ENCODE results near the gene COX18. TPM values are rescaled to one million over a fixed set of nuclear protein-coding genes. Genes with fewer than 3 reads are reported as not detected.

COX18 gene
- total and polyA plus RNA-seq, 4 donors: 17.4 to 24.0 (median 20.3) TPM

DNA sequence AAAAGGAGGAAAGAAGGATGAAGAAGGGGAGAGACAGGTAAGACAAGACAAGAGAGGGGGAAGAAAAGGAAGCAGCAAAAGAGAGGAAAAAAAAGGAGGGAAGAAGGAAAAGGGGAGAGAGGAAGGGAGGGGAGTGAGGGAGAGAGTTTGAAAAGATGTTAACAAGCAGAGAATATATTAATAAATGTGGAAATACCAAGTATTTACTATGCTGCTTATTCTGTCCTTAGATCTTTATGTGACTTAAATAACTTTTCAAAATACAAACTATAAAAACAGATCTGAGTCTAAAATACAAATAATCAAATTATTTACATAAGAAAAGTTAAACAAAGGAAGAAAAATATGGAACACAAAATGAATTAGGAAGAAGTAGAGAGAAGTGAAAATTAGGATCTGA, 18.4 kb upstream of the COX18 start:
- H3K4me1 ChIP-seq (ENCODE audit: control insufficient read depth, insufficient read depth, low read length): no peaks in the 10 kb centered on the region
- no peak overlapping the region for H3K4me3 ChIP-seq (ENCODE audit: low read depth, low read length)
- no peak for DNase-seq (ENCODE audit: low read depth in 4 of 6, low spot score in 6 of 6)
- H3K9me3 ChIP-seq (ENCODE audit: control insufficient read depth, insufficient read depth, low read length): no peaks in the 10 kb centered on the region
- H3K36me3 ChIP-seq (ENCODE audit: control insufficient read depth, insufficient read depth, low read length): peaks cover 33% of the 10 kb centered on the region
- H3K27me3 ChIP-seq (ENCODE audit: control insufficient read depth, insufficient read depth, low read length): no peaks in the 10 kb centered on the region
- no peak overlapping the region for H3K27ac ChIP-seq (ENCODE audit: low read depth, low read length)

DNA sequence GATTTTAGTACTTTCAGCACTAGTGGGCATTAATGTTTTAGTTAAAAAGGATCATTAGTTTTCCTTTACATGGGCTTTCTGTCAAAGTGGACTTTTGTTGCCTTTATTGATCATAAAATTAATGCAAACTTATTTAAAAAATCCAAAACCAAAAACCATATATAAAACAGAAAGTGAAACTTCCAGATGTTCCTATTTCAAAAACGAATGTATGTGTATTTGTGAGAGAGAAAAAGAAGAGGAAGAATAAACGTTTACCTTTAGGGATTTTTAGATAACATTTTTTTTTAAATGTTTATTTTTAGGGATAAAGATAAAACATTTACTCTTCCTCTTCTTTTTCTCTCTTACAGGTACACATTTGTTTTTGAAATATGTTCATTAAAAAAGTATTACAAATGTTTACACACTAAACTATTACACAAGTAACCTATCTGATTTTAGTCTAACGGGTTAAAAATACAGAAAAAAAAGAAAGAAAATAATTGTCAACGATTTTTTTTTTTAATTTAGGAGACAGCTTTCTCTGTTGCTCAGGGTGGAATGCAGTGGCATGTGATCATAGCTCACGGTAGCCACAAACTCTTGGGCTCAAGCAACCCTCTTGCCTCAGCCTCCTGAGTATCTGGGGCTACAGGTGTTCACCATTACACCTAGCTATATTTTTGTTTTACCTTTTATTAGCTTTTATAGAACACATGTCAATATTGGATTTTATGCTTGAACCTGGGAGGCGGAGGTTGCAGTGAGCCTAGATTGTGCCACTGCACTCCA, 16.8 kb upstream of the COX18 start:
- peaks cover 31% of the 10 kb centered on the region for H3K36me3 ChIP-seq (ENCODE audit: control insufficient read depth, insufficient read depth, low read length)
- no peaks in the 10 kb centered on the region for H3K4me1 ChIP-seq (ENCODE audit: control insufficient read depth, insufficient read depth, low read length)
- no peaks in the 10 kb centered on the region for H3K27me3 ChIP-seq (ENCODE audit: control insufficient read depth, insufficient read depth, low read length)
- WGBS (ENCODE audit: insufficient coverage): no CpG with 5 or more reads among the region's 6 CpGs
- H3K4me3 ChIP-seq (ENCODE audit: low read depth, low read length): no peak overlapping the region
- DNase-seq (ENCODE audit: low read depth in 4 of 6, low spot score in 6 of 6): no peak
- H3K27ac ChIP-seq (ENCODE audit: low read depth, low read length): no peak overlapping the region
- no peaks in the 10 kb centered on the region for H3K9me3 ChIP-seq (ENCODE audit: control insufficient read depth, insufficient read depth, low read length)

DNA sequence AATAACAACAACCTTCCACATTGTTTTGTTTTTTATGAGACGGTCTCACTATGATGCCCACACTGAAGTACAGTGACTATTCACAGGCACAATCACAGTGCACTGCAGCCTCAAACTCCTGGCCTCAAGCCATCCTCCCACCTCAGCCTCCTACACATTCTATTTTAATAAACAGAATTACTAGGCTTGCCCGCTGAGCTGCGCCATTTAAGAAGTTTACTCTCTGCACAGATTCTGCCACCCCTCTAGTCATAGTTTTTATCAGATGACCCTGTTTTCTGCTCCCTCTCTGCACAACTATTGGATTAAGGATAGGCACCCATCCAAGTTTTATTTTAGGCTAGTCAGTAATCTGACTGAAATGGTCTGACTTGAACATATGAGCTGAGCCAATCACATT, 11.3 kb upstream of the COX18 start:
- WGBS (ENCODE audit: insufficient coverage): 93% methylated on average over 3 of the region's 3 CpGs

DNA sequence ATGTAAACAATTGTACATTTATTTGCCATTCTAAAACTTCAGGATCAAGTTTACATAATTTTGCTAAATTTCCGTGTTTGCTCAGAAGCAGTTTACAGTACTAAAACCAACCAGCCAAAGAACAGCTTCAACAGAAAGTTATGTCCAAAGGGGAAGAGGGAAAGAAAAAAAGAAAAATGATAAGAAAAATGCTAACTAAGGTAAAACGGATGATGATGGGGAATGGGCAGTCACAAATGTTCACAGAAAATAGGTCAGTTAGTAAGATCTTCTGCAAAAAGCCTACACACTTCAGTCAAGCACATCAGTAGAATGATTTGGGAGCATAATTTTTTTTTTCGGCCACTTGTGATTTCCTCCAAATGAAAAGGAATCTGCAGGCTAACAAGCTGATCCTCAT, 6.3 kb upstream of the COX18 start:
- 94% methylated on average over 2 of the region's 3 CpGs for WGBS (ENCODE audit: insufficient coverage)
- Histone ChIP-seq H3K27ac (ENCODE audit: low read depth, low read length) (no peak overlapping the region), H3K4me1 (ENCODE audit: control insufficient read depth, insufficient read depth, low read length) (no peaks in the 10 kb centered on the region), H3K36me3 (ENCODE audit: control insufficient read depth, insufficient read depth, low read length) (peaks cover 12% of the 10 kb centered on the region), H3K4me3 (ENCODE audit: low read depth, low read length) (no peak overlapping the region), H3K9me3 (ENCODE audit: control insufficient read depth, insufficient read depth, low read length) (no peaks in the 10 kb centered on the region), H3K27me3 (ENCODE audit: control insufficient read depth, insufficient read depth, low read length) (no peaks in the 10 kb centered on the region)
- DNase-seq (ENCODE audit: low read depth in 4 of 6, low spot score in 6 of 6): no peak

More for the DNA sequence above, 11.3 kb upstream of the COX18 start:
- no peaks in the 10 kb centered on the region for H3K9me3 ChIP-seq (ENCODE audit: control insufficient read depth, insufficient read depth, low read length)
- H3K4me3 ChIP-seq (ENCODE audit: low read depth, low read length): no peak overlapping the region
- DNase-seq (ENCODE audit: low read depth in 4 of 6, low spot score in 6 of 6): no peak
- no peaks in the 10 kb centered on the region for H3K4me1 ChIP-seq (ENCODE audit: control insufficient read depth, insufficient read depth, low read length)
- no peaks in the 10 kb centered on the region for H3K27me3 ChIP-seq (ENCODE audit: control insufficient read depth, insufficient read depth, low read length)
- no peak overlapping the region for H3K27ac ChIP-seq (ENCODE audit: low read depth, low read length)
- peaks cover 28% of the 10 kb centered on the region for H3K36me3 ChIP-seq (ENCODE audit: control insufficient read depth, insufficient read depth, low read length)

DNA sequence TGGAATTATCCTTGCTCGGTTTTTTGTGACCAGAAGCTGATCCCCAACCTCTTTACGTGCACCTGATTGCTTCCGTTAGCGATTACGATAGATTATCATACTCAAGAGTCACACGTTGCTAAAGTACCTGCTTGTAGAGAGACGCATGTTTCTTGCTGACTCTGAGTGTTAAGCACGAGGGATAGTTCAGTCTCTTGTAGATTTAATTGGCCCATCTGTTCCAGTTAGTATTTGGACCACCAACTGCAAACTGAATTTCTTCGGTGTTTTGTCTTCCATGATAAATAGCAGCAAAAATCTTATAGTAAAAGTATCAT, 516 bp upstream of the COX18 start:
- no peaks in the 10 kb centered on the region for H3K36me3 ChIP-seq (ENCODE audit: control insufficient read depth, insufficient read depth, low read length)
- H3K27me3 ChIP-seq (ENCODE audit: control insufficient read depth, insufficient read depth, low read length): no peaks in the 10 kb centered on the region
- peak overlapping the region; percentile 99 for H3K27ac ChIP-seq (ENCODE audit: low read depth, low read length)
- H3K4me1 ChIP-seq (ENCODE audit: control insufficient read depth, insufficient read depth, low read length): peaks cover 5% of the 10 kb centered on the region
- no peaks in the 10 kb centered on the region for H3K9me3 ChIP-seq (ENCODE audit: control insufficient read depth, insufficient read depth, low read length)
- H3K4me3 ChIP-seq (ENCODE audit: low read depth, low read length): peak overlapping the region; percentile 96
- WGBS (ENCODE audit: insufficient coverage): no CpG with 5 or more reads among the region's 9 CpGs
- DNase-seq (ENCODE audit: low read depth in 4 of 6, low spot score in 6 of 6): no peak

DNA sequence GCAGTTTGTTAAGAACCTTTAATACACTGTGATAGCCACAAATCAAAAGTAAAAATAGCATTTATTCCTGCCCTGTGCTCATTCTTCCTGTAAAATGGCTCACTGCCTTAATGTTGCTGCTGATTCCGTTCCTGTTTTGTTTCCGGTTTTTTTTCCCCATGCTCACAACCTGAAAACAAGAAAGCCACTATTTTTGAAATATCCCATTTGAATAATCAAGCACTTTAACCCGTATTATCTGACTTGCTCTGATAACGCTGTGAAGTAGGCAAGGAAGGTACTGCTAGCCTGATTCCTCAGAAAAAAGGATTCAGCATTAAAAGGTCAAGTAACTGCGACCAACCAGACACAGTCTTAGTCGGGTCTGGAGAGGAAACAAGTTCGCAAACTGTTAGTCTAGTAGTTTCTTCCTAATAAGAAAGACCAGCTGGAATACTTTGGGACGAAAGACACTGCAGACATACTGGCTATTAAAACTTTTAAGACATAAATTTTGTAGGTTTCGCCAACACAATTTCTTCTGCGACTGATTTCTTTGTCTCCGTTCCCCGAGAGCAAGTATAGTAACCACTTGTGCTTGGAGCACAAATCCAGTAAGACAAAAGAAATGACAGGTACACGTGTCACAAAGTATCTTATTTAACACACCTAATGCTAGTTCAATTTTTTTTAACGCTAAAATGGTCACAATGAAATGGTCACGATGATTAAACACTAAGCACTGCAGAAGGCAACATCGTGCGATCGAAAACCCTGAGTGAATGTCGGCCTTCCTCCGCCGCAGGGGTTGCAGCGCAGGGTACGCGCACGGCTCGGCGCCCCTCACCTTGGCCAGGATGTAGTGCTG, 802 bp downstream of the COX18 start:
- Histone ChIP-seq H3K27me3 (ENCODE audit: control insufficient read depth, insufficient read depth, low read length) (no peaks in the 10 kb centered on the region), H3K36me3 (ENCODE audit: control insufficient read depth, insufficient read depth, low read length) (no peaks in the 10 kb centered on the region), H3K4me1 (ENCODE audit: control insufficient read depth, insufficient read depth, low read length) (peaks cover 5% of the 10 kb centered on the region), H3K9me3 (ENCODE audit: control insufficient read depth, insufficient read depth, low read length) (no peaks in the 10 kb centered on the region), H3K4me3 (ENCODE audit: low read depth, low read length) (peak overlapping the region; percentile 96), H3K27ac (ENCODE audit: low read depth, low read length) (peak overlapping the region; percentile 99)
- peak in 5 of 6 donors; percentile 1 to 56 (median 30) for DNase-seq (ENCODE audit: low read depth in 4 of 6, low spot score in 6 of 6)
- WGBS (ENCODE audit: insufficient coverage): 0% methylated on average over 21 of the region's 27 CpGs

DNA sequence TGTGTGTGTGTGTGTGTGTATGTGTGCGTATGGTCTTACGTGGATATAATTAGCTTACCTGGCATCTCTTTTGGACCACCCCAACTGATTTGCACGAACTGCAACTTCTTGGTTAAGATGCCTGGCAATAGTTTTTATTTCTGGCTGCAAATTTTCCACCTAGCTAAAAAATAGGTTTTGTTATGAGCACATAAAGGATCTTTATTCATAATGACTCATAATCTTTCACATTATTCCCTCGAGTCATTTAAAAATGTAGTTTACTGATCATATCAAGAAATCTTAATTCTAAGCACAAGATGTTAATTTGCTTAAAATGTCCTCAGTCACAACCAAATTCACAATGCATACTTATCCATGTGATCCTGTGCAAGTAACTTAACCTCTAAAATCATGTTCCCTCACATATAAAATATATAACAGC, 1.5 kb downstream of the COX18 start:
- DNase-seq (ENCODE audit: low read depth in 4 of 6, low spot score in 6 of 6): peak in 1 of 6 donors; percentile 4
- no peaks in the 10 kb centered on the region for H3K9me3 ChIP-seq (ENCODE audit: control insufficient read depth, insufficient read depth, low read length)
- H3K4me1 ChIP-seq (ENCODE audit: control insufficient read depth, insufficient read depth, low read length): peaks cover 5% of the 10 kb centered on the region
- H3K27ac ChIP-seq (ENCODE audit: low read depth, low read length): peak overlapping the region; percentile 99
- peaks cover under 1% of the 10 kb centered on the region for H3K36me3 ChIP-seq (ENCODE audit: control insufficient read depth, insufficient read depth, low read length)
- H3K4me3 ChIP-seq (ENCODE audit: low read depth, low read length): peak overlapping the region; percentile 96
- WGBS (ENCODE audit: insufficient coverage): no CpG with 5 or more reads among the region's 4 CpGs
- no peaks in the 10 kb centered on the region for H3K27me3 ChIP-seq (ENCODE audit: control insufficient read depth, insufficient read depth, low read length)

DNA sequence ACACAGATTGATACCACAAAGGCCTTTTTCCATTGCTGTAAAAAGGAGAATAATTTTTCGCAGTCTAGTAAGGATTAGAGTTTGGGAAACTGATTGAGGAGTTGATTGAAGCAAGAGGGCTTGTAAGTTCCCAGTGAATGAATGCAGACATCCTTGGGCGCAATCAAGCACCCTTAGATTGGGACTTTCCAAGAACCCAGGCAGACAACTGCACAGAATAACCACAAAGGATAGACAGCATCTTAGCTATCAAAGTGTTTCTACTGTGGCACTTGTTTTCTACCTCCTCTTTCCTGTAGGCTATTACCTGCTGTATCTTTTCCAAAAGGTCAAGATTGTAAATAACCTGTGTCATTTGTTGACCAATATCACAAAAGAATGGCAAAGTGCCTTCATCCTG, 2.6 kb downstream of the COX18 start:
- Histone ChIP-seq H3K36me3 (ENCODE audit: control insufficient read depth, insufficient read depth, low read length) (peaks cover 8% of the 10 kb centered on the region), H3K4me1 (ENCODE audit: control insufficient read depth, insufficient read depth, low read length) (peaks cover 5% of the 10 kb centered on the region), H3K27ac (ENCODE audit: low read depth, low read length) (no peak overlapping the region), H3K27me3 (ENCODE audit: control insufficient read depth, insufficient read depth, low read length) (no peaks in the 10 kb centered on the region), H3K9me3 (ENCODE audit: control insufficient read depth, insufficient read depth, low read length) (no peaks in the 10 kb centered on the region), H3K4me3 (ENCODE audit: low read depth, low read length) (no peak overlapping the region)
- DNase-seq (ENCODE audit: low read depth in 4 of 6, low spot score in 6 of 6): no peak
- no CpG with 5 or more reads among the region's 2 CpGs for WGBS (ENCODE audit: insufficient coverage)

DNA sequence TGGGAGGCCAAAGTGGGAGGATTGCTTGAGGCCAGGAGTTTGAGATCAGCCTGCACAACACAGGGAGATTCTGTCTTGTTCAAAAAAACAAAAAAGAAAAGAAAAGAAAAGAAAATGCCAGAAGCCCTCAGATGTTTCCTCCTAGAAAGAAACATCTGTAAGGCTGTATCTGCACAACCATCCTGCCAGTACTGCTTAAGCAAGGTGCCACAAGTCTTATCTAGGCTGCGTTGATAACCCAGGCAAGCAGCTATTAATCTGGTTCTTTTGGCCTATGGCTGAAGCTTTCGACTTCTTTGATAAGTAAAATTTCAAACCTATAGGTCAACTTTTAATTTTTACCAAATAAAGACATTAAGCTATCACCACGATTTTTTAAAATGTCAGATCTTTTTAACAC, 3.1 kb downstream of the COX18 start:
- Histone ChIP-seq H3K27ac (ENCODE audit: low read depth, low read length) (no peak overlapping the region), H3K4me3 (ENCODE audit: low read depth, low read length) (no peak overlapping the region), H3K36me3 (ENCODE audit: control insufficient read depth, insufficient read depth, low read length) (peaks cover 11% of the 10 kb centered on the region), H3K27me3 (ENCODE audit: control insufficient read depth, insufficient read depth, low read length) (no peaks in the 10 kb centered on the region), H3K4me1 (ENCODE audit: control insufficient read depth, insufficient read depth, low read length) (peaks cover 5% of the 10 kb centered on the region), H3K9me3 (ENCODE audit: control insufficient read depth, insufficient read depth, low read length) (no peaks in the 10 kb centered on the region)
- WGBS (ENCODE audit: insufficient coverage): 100% methylated on average over 1 of the region's 3 CpGs
- DNase-seq (ENCODE audit: low read depth in 4 of 6, low spot score in 6 of 6): no peak

DNA sequence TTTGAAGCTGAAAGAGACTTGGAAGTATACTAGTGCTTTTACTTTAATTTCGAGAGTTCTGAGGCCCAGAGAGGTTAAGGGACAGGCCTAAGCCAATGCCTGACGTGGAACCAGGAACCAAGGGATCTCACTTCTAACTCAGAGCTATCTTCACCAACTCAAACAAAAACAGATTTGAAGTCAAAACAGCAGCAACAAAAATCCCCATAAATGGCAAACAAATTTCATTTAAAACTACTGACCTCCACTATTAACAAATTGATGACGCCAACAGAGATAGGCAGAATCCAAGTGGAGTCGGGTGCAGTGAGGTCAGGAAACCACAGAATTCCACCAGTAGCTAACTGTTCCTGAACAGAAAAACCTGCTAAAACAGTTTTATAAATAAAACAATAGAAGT, 5.0 kb downstream of the COX18 start:
- no CpG with 5 or more reads among the region's 4 CpGs for WGBS (ENCODE audit: insufficient coverage)
- H3K4me3 ChIP-seq (ENCODE audit: low read depth, low read length): no peak overlapping the region
- H3K27me3 ChIP-seq (ENCODE audit: control insufficient read depth, insufficient read depth, low read length): no peaks in the 10 kb centered on the region
- peaks cover 5% of the 10 kb centered on the region for H3K4me1 ChIP-seq (ENCODE audit: control insufficient read depth, insufficient read depth, low read length)
- H3K27ac ChIP-seq (ENCODE audit: low read depth, low read length): no peak overlapping the region
- peaks cover 18% of the 10 kb centered on the region for H3K36me3 ChIP-seq (ENCODE audit: control insufficient read depth, insufficient read depth, low read length)
- H3K9me3 ChIP-seq (ENCODE audit: control insufficient read depth, insufficient read depth, low read length): no peaks in the 10 kb centered on the region
- DNase-seq (ENCODE audit: low read depth in 4 of 6, low spot score in 6 of 6): no peak

Data from spinal cord (tissue), 10 donors.